HG03442 (cell line): ENCODE results near the gene ARID5B.
A peak's percentile ranks its signal among the peaks of the same experiment; 100 is the strongest.

Experiments used
- ATAC-seq: cut with Tn5 transposase; IDR thresholded peaks from one replicate; pipeline ENCODE4 v1.9.1; 2021; ENCODE audit warnings: mild to moderate bottlenecking, moderate library complexity; ENCODE audit not compliant: unreplicated experiment

The ARID5B gene

DNA sequence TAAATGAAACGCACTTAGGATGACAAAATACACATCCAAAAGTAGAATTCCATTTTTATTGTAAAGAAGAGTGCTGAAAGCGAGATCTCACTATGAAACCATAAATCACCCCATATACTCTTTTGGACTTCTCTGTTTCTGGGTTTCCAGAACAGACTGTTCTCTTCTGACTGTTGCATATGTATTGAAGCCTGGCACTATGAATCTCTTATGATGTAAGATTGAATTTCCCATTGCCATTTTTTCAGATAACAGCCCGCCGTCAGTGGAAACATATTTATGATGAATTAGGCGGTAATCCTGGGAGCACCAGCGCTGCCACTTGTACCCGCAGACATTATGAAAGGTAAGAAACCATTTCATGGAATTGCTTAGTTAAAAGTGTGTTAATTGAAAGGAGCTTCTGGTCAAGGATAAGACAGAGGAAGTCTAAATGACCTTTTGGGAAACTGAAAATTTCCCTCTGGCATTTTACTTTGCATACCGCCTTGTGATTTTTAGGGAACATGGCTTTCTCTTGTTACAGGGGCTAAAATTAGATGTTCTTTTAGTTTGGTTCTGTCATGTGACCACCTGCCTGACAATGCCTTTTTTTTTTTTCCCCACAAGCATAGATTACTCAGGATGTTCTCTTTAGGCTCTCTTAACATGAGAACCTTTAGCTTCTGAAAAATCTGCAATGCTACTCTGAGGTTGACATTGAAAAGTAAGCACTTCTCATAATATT is 168.1 kb downstream of the ARID5B start:
- ATAC-seq, result no peak

DNA sequence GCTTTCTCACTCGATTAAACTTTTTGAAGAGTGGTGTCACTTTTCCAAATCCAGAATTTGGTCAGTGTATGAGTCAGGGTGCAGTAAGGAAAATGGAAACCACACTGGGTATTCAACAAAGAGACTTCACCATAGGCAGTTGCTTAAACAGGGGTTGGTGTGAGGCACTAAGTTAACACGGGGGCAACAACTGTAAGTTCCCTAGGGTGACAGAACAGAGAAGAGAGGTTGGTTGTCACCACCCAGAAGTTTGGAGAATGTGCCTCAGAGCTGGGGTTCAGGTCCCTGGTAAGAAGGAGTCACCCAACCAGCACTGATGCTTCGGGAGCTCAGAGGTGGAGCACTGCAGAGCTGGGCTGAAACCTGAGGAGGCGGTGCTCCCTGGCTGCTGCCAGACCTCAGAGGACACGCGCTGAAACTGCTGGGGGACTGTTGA is 170.4 kb downstream of the ARID5B start:
- no peak for ATAC-seq

DNA sequence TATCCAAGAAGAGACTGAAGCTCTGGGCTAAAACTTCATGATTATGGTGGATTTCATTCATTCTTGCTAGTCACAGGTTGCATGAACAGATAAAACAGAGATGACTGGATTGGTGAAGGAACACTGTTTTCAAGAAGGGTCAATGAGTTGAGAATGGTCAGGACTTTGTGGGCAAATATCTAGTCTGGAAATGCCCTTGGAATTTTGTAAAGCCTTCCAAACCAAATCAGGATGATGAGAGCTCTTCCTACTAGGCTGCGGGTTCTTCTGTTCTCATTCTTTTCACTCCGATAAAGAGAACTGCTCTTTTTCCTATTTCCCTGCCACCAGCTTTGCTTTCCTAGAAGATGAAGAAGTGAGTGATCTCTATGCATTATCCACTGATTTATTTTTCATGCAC is 171.4 kb downstream of the ARID5B start:
- ATAC-seq, result no peak

DNA sequence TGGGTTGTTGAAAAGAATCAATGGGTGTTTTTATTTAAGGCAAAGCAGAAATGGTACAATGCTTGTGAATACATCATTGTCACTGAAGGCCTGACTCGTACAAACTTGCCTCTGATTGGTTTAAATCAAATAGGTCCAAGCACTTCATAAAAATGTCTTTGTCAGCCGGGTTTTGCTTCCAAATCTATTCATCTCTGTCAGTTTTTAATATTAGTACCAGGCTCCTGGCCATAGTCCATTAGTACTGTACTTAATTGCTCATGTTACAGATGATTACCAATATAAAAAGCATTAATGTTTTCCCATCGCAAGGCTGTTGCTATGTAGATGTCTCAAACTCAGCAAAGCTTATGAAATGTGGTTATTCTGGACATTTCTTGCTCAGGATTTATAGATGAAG is 171.9 kb downstream of the ARID5B start:
- no peak for ATAC-seq

DNA sequence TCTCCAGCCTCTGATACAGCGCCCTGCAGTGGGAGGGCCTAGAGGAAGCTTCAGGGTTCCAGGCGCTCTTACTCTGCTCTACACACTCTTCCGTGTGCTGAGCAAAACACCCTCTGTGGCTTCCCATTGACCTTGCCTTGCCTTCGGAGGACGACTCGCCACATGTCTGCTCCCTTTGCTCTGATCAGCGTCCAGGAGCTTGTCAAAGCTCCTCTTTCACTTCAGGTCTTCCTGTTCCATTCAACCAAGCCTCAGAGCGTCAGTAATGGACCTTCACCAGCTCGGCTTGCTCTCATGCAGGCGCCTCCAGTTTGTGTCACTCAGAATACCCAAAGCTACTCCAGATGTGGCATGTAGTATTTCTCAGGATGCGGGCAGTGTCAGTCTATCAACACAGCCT is 173.9 kb downstream of the ARID5B start:
- ATAC-seq, result no peak

DNA sequence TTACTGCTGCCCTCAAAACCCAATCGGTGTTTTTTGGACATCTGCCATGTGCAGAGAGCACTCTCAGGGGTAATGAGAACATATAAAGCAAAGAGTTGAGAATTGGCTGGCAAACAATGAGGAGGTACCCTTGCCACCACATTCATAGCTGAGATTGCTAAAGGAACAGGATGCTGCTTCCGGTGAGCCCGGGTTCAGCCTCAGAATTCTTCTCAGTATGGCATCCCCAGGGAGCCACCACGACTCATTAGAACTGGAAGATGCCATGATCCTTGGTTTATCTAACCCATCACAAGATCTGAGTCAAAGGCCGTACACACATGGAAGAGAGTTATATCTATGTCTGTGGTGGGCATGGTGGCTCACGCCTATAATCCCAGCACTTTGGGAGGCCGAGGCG is 174.4 kb downstream of the ARID5B start:
- ATAC-seq, result no peak

DNA sequence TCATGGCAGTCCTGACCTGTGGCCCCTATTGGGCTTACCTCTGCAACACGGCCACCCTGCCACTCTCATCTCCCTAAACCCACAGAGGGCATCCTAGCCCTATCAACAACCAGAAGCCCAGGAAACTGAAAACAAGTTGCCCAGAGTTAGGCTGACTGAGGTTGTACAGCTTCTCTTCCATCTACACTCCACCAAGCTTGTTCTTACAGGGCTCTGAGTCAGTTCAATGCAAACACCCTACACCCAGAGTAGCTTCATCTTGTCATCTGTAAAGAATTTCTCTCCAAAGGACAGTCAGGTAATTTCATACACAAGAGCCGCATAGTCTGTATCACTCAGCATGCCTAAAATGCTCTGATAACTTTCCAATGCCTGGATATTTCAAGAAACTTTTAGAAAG is 175.4 kb downstream of the ARID5B start:
- ATAC-seq, result no peak

DNA sequence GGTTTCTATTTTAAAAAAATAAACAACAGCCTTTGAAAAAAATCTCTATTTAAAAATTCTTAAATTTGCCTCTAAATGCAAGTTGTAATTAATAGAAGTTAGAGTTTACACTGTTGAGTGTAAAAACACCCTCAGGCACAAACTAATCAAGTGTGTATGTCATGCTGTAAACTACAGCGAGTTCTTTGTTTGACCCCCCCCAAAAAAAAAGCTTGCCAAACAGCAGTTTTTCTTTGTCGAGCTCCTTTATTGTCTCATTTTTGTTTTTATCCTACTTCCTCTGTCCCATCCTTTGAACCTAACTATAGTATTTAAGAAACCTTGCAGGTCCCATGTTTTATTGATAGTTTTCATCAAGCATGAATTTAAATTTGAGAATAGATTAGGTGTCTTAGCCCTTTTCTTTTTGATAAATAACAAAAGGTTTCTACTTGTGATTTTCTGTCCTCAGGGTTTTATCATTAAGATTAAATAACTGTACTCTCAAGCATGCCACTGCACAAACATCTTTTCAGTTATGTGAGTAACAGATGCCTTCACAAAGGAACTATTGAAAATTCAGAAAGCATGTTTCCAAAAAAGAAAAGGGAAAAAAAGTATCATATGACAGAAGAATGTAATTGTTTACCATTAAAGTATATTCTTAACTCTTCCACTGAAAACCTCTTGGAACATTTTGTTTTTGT is 176.0 kb downstream of the ARID5B start:
- ATAC-seq, result no peak

DNA sequence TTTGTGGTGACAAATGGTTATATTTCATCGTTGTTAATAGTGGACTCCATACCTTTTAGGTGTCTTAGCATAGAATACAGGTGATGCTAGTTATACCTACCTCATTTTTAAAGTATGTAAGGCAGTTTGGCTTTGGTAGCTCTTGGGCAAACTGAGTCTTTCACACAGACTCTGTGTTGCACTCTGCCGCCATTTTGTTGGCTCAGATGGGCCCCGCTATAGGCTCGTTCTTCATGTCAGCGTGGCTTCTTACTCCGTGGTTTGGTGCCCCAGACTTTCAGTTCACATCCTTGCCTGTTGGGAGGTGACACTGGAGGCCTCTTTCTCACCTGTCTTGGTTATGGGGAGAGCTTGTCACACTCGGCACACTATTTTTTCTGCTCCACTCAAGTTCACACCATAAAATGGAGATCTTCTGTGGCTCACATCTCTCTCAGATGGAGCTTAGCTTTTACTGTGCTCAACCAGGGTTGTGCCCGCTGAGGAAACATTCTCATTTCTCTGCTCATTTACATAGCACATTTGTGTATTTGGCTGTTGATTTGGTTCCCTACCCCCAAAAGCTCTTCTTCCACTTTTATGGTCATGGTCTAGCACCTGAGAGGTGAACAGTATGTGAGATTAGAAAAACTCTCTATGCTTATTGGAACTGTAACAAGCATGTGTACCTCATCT is 178.5 kb downstream of the ARID5B start:
- peak; percentile 54 for ATAC-seq

DNA sequence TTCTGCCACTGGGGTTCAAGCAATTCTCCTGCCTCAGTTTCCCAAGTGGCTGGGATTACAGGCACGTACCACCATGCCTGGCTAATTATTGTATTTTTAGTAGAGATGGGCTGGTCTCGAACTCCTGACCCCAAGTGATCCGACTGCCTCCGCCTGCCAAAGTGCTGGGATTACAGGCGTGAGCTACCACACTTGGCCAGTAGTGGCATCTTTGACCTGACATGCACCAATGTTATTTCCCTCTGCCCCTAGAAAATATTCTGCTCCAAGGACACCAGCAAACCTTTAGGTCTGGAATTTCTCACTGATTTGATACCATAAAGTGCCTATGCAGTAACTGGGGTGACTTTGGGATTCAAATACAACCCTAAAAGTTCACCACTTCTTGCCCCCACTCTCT is 179.4 kb downstream of the ARID5B start:
- no peak for ATAC-seq

DNA sequence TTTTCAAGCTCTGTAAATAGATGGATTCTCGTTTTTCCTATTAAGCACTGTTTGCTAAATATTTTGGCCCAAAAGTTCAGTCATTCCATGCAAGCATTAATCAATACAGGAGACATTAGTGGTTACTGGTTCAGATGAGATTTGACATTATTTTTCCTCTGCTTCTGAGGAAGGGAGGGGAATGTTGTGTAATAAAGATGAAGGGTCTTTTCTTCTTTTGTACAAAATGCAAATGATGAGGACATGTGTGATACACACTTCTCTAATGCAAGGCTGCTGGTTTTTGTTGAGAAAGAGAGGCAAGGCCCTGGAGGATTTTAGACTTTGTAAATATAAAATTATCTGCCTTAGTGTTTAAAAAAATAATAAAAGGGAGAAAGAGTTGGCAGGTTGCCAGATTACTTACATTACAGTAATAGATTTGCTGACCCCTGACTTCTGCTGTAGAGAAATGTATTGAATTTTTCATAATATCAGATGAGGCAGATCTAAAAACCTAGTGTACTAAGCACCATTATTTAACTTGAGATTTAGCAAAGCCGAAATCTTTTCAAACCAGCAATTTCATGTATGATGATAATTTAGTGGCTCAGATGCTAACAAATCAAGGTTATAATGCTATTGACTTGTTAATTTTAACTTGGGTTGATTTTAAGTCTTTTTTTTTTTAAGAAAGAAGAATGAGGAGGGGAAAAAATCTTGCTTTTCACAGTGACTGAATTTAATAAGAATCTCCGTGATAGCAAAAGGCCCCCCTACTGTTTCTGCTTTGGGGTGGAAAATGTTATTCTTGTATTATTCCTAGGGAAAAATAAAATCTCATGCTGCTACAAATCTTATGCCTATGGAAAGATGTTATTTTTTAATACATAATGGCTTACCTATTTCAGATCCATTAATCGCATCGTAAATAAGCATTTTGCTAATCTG is 180.1 kb downstream of the ARID5B start:
- no peak for ATAC-seq

DNA sequence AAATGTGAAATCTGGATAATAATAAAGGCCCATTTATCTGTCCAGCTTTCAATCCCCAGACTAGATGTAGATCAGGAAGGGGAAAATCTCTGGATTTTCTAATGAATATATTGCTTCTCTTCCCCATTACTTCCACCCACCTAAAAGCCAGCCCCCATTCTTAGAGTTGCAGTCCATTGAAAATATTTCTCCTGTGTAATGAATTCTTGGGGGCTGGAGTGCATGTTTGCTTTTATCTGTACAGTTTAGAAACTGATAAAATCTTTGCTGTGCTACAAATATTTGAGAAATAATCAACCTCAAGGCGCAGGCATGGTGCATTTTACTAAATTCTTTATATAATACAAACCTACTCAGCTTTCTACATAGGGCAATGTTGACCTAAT is 180.8 kb downstream of the ARID5B start:
- no peak for ATAC-seq

DNA sequence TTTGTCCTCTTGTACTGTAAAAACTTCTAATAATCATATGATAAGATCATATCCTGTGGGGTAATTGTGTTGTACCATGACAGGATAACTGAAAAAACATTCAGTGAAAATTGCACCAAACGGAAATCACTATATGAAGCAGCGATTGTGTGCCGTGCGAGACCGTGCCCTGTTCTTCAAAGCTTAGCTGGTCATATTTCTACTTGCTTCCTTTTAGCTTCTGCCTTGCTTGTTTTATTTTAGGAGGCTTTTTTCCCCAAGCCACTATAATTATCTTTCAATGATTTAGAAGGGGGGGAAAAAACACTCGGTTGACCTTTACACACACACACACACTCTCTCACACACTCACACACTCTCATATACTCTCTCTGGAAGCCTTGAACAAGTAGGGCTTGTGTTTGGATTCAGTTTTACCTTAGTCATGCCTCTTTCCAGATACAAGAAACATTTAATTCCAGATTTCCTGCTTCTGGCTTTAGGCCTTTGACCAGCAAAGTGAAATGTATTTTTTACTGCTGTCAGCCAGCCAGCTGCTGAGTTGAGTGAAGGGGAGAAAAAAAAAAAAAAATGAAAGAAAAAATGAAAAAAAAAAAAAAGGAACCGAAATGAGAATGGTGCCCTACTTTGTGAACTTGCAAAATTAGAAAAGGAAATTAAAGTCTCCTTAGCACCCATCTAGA is 181.4 kb downstream of the ARID5B start:
- peak; percentile 45 for ATAC-seq

DNA sequence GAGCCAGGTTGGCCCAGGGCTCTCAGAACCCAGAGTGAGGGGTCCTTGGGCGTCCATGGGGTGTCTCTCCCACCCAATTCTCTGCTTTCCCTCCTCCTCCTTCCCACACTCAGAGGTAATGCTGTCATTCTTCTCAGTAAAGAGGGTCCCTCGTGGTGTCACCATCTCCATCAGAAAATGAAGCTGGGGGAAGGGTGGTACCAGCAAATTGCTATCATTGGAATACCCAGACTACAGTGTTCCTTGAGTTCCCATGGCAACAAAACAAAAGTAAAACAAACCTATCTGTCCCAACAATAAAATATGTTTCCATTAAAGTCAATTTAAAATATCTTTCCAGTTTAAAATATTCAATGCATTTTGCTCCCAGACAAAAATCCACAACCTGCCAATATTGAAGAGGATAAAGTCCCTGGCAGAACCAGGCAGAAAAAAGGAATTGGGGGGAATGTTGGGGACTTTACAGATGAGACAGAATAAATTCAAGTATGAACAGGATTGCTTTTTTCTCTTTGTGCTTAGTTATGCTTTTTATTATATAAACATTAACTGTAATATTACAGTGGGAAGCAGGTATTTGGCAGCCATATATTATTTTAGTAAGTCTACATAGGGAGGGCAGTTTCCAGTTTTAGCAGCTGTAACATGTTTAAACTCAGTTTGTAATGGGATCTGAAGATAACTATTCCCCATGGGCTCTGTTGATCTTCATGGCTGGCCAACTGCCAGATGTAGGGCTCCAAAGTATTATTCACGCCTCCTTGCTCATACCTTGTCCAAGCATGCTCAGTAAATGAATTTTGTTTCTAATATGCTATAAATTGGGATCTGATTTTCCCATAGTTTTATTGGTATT is 182.1 kb downstream of the ARID5B start:
- no peak for ATAC-seq

DNA sequence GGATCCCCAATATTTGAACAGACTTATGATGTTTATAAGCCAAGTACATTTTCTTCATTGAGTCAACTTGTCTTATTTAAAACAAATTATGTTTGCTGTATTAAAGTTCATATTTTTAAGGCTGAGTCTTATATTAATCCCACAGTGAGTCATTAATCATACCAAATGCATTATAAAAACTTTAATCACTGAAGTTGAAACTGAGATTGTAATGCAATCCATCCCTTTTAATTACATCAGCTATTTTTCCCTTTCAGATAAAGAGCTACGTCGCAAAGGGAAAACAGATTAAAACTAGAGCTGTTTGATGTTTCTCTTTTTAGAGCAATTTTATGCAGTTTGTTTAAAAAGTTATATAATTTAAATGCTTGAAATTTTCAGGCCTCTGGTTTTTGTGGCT is 183.0 kb downstream of the ARID5B start:
- ATAC-seq, result no peak

DNA sequence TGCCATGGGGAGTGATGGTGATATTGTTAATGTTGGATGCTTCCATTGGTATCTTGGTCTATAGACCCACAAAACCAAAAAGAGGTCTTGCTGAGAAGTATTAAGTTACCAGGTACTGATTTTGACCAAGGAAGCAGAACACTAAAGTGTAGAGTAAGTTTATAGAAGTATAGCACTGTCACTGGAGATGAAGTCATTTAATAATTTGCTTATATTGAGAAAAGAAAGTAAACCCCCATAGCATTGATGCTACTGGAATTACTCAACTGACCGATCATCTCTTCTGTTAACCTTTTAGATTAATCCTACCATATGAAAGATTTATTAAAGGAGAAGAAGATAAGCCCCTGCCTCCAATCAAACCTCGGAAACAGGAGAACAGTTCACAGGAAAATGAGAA is 183.9 kb downstream of the ARID5B start:
- ATAC-seq, result no peak

DNA sequence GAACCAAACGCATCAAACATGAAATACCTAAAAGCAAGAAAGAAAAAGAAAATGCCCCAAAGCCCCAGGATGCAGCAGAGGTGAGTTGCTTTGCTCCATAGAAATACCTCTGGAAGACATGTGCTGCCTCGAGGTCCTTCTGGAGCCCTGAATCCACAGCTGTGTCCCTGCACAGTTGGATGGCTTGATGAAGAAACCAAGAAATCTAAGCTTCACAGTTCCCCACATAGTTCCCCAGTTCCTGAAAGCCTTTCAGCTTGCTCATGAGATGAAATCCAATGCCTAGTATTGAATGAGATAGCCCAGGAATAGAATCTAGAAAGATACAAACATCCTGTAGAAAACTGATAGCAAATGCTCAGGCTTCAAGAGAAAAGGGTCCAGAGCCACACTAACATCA is 184.3 kb downstream of the ARID5B start:
- ATAC-seq, result no peak

DNA sequence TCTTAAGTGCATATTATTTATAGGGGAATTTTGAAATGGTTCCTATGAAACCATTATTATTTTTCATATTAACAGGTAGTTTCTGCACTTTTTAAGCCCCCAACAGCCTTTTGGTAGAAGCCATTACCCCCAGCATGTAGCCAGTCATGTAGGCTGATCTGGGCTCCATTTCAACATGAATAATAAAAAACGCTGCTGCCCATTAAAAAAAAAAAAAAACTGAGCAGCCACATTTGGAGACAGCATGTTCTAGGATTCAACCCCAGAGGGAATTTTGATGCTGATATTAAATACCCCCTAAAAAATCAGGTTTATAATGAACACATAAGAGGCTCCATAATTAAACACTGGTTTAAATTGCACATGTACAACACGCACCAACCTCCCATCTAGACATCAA is 185.8 kb downstream of the ARID5B start:
- no peak for ATAC-seq

DNA sequence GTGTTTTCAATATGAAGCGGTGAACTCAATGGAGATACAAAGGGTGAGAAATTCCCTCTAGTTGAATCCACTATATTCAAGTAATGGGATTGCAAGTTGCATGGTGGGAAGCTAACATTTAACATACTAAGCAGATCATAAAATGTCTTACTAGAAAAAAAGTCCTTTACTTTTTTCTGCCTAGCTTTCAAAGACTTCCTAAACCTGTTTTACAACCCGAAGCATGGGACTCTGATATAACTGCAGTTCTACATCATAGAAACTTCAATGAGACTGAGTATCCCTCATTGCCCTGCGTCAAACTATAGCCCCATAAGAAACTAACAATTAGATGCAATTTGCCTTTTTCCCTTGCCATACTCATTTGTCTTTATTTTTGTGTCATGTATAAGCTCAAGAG is 187.3 kb downstream of the ARID5B start:
- no peak for ATAC-seq
